Measurements from ENCODE around the gene ZNF717.
"Not testable (repeated sequence)": the region's sequence is repeated elsewhere in the genome, so short reads cannot be mapped to it uniquely, and the experiment has no call there.

DNA sequence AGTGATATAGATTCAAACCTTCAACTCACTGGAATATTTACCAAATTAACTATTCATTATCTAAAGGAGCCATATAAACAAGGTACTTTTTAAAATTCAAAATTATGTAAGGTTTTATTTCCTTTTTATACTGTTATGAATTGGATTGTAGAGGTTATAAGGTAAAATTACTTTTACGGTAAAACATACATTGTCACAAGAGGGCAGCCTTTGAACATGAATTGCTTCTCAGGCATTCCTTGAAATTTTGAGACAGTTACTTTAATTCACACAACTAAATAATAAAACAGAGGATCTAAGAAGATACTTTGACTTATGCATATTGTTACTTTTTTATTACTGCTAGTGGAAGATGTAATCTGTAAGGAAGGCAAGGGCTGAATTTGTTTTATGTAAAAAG lies 32.7 kb upstream of the ZNF717 start:
- not testable (repeated sequence) for TF ChIP-seq TAF1 (IDR thresholded peaks at IDR 0.05; ENCODE audit: borderline replicate concordance, low read depth, low read length); NRF1 (IDR thresholded peaks at IDR 0.05; ENCODE audit: low read depth, low read length); TCF12 (IDR thresholded peaks at IDR 0.05); POLR2AphosphoS5 (IDR thresholded peaks at IDR 0.05; ENCODE audit: low read depth, low read length); ELF1 (IDR thresholded peaks at IDR 0.05); SIN3A (IDR thresholded peaks at IDR 0.05; ENCODE audit: borderline replicate concordance, low read depth, low read length); MXI1 (IDR thresholded peaks at IDR 0.05; ENCODE audit: low read depth, low read length); RFX5 (IDR thresholded peaks at IDR 0.05; ENCODE audit: low read length); MEF2A (IDR thresholded peaks at IDR 0.05; ENCODE audit: borderline replicate concordance, low read depth)
- peak; percentile 63 for TF ChIP-seq RAD21 (IDR thresholded peaks at IDR 0.05; ENCODE audit: low read length)
- TF ChIP-seq, protein P1, sequence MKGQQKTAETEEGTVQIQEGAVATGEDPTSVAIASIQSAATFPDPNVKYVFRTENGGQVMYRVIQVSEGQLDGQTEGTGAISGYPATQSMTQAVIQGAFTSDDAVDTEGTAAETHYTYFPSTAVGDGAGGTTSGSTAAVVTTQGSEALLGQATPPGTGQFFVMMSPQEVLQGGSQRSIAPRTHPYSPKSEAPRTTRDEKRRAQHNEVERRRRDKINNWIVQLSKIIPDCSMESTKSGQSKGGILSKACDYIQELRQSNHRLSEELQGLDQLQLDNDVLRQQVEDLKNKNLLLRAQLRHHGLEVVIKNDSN (IDR thresholded peaks at IDR 0.05; ENCODE audit: borderline replicate concordance, low read depth), result not testable (repeated sequence)
- TF ChIP-seq, protein P2, sequence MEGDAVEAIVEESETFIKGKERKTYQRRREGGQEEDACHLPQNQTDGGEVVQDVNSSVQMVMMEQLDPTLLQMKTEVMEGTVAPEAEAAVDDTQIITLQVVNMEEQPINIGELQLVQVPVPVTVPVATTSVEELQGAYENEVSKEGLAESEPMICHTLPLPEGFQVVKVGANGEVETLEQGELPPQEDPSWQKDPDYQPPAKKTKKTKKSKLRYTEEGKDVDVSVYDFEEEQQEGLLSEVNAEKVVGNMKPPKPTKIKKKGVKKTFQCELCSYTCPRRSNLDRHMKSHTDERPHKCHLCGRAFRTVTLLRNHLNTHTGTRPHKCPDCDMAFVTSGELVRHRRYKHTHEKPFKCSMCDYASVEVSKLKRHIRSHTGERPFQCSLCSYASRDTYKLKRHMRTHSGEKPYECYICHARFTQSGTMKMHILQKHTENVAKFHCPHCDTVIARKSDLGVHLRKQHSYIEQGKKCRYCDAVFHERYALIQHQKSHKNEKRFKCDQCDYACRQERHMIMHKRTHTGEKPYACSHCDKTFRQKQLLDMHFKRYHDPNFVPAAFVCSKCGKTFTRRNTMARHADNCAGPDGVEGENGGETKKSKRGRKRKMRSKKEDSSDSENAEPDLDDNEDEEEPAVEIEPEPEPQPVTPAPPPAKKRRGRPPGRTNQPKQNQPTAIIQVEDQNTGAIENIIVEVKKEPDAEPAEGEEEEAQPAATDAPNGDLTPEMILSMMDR (IDR thresholded peaks at IDR 0.05), result peak; percentile 32
- TF ChIP-seq, protein P3, sequence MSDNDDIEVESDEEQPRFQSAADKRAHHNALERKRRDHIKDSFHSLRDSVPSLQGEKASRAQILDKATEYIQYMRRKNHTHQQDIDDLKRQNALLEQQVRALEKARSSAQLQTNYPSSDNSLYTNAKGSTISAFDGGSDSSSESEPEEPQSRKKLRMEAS (IDR thresholded peaks at IDR 0.05; ENCODE audit: low read depth), result not testable (repeated sequence)
- TF ChIP-seq, protein P4, sequence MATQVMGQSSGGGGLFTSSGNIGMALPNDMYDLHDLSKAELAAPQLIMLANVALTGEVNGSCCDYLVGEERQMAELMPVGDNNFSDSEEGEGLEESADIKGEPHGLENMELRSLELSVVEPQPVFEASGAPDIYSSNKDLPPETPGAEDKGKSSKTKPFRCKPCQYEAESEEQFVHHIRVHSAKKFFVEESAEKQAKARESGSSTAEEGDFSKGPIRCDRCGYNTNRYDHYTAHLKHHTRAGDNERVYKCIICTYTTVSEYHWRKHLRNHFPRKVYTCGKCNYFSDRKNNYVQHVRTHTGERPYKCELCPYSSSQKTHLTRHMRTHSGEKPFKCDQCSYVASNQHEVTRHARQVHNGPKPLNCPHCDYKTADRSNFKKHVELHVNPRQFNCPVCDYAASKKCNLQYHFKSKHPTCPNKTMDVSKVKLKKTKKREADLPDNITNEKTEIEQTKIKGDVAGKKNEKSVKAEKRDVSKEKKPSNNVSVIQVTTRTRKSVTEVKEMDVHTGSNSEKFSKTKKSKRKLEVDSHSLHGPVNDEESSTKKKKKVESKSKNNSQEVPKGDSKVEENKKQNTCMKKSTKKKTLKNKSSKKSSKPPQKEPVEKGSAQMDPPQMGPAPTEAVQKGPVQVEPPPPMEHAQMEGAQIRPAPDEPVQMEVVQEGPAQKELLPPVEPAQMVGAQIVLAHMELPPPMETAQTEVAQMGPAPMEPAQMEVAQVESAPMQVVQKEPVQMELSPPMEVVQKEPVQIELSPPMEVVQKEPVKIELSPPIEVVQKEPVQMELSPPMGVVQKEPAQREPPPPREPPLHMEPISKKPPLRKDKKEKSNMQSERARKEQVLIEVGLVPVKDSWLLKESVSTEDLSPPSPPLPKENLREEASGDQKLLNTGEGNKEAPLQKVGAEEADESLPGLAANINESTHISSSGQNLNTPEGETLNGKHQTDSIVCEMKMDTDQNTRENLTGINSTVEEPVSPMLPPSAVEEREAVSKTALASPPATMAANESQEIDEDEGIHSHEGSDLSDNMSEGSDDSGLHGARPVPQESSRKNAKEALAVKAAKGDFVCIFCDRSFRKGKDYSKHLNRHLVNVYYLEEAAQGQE (IDR thresholded peaks at IDR 0.05; ENCODE audit: low read depth, low read length), result not testable (repeated sequence)
